Germinal center (tissue), 1 donor: ENCODE measurements around the gene TEKT2.
A peak's percentile ranks its signal among the peaks of the same experiment; 100 is the strongest.

Experiments
- DNase-seq: peaks from one replicate; pipeline ENCODE4 v3.0.0; 2012; ENCODE audit warnings: mixed read lengths, low spot score

The TEKT2 gene

DNA sequence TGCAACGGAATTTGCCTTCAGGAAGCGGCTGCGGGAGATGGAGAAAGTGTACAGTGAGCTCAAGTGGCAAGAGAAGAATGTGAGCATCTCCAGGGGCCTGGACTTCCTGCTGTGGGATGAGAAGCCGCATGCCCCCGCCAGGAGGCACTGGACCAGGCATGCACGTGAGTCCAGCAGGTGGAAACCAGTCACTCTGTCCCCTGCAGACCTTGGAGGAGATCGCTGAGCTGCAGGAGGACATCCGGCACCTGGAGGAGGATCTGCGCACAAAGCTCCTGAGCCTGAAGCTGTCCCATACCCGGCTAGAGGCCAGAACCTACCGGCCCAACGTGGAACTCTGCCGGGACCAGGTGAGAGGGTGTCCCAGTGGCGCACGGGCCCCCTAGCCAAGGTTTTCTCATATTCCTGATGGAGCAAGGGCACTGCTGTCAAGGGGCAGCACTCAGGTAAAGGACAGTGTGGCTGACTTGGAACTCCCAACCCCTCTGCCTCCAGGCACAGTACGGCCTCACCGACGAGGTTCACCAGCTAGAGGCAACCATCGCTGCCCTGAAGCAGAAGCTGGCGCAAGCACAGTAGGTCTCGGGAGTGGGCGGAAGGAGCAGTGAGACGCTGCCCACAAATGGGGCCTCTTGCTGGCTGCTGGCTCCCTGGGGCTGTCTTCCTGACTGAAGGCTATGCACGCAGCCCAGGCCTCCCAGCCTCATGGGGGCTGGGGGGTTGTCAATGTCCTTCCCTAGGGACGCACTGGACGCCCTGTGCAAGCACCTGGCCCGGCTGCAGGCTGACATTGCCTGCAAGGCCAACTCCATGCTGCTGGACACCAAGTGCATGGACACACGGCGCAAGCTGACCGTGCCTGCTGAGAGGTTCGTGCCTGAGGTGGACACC is 3.6 kb downstream of the TEKT2 start:
- no peak for DNase-seq

- DNase-seq: no peak
Measured at GRCh38 chr1:36088265-36088576, 4.3 kb downstream of the TEKT2 start.

DNA sequence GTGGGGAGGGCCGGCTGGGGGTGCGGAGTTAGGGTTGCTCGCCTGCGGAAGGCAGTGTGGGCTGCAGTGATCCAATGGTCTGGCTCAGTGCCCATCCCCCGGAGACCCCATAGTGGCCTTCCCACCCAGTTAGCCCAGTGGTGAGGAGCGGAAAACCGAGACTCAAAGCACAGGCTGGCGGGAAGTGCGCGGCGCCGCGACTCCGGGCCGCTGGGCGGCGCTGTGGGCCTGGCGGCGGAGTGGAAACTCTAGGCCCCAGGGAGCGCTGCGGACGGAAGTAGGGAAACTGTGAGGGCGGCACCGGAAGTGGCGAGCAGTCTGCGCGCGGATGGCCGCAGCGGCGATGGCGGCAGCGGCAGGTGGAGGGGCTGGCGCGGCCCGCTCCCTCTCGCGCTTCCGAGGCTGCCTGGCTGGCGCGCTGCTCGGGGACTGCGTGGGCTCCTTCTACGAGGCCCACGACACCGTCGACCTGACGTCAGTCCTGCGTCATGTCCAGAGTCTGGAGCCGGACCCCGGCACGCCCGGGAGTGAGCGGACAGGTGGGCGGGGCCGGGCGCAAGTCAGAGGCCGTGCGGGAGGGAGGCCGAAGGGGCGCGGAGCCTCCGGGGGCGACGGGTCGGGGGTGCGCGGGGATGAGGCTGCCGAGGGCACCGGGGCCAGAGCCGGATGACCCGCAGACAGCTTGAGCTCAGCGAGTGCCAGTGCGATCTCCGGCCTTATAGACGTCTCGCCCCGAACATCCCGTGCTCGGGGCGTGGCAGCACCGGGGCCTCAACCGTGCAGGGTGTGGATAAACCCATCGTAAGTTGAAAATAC is 4.9 kb downstream of the TEKT2 start, which contains the start of gene ADPRS:
Gene ADPRS, plus strand, starts transcription at position 316 of the 816 bp plus-strand sequence. Its CDS starts 13 bp downstream, at position 329.
- peak; percentile 90 for DNase-seq

GRCh38 chr1:36089393-36090121 is 5.7 kb downstream of the TEKT2 start:
- DNase-seq: no peak

DNA sequence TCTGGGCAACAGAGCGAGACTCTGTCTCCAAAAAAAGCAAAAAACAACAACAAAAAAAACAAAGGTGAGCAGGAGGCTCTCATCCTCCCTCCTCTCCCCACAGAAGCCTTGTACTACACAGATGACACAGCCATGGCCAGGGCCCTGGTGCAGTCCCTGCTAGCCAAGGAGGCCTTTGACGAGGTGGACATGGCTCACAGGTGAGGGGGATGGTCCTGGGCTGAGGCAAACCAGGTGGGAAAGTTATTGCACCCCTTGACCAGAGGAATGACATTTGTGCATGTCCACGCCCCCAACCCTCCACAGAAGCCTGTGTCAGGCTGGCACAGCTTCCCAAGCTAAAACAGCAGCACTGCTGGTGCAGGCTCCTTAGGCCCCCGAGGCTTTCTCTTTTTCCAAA is 7.2 kb downstream of the TEKT2 start:
- DNase-seq: no peak

GRCh38 chr1:36091698-36092097 is 7.8 kb downstream of the TEKT2 start:
- DNase-seq: no peak

- no peak for DNase-seq
Measured at GRCh38 chr1:36092166-36092797, 8.4 kb downstream of the TEKT2 start.

DNA sequence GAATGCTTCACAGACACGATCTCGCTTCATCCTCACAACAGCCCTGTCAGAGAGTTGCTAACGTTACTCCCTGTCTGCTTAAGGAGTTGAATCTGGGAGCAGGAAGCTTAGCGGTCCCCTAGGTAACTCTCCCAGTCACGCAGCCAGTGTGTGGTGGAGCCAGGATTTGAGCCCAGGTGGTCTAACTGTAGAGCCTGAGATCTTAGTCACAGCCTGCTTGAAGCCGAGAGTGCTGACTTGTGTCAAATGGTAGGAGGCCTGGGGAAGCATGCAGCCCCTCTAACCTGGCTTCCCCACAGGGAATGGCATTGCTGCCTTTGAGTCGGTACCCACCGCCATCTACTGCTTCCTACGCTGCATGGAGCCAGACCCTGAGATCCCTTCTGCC is 8.9 kb downstream of the TEKT2 start:
- DNase-seq: no peak

DNA sequence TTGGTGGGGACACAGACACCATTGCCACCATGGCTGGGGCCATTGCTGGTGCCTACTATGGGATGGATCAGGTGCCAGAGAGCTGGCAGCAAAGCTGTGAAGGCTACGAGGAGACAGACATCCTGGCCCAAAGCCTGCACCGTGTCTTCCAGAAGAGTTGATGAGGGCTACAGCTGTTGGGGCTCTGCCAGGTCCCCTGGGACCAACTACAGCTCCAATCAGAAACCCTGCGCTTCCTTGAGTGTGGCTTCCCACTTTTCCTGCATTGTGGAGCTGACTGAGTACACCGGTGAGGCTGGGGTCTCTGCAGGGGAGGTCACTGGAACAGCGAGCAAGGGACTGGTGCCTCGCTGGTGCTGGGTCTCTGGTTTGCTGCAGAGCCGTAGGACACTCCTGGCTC is 9.3 kb downstream of the TEKT2 start:
- DNase-seq: no peak

DNA sequence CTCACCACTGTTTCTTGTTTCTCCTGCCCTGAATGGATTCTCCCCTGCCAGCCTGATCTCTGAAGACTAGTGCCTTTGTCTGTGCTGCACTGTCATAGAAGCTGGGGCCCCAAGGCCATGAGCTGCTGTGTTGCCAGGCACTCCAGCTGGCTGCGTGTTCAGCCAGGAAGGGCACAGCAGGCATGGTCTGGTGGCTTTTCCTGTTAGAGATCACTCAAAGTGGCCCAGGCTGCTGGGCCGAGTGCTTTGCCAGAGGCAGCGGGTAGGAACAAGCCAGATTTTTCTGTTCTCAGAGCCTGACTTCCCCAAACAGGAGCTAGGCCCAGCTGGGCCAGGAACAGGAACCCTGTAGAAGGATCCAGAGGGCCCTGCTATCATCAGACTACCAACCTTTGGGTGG is 10.0 kb downstream of the TEKT2 start:
- DNase-seq: no peak

- DNase-seq: no peak
Measured at GRCh38 chr1:36094621-36095061, 10.7 kb downstream of the TEKT2 start.

DNA sequence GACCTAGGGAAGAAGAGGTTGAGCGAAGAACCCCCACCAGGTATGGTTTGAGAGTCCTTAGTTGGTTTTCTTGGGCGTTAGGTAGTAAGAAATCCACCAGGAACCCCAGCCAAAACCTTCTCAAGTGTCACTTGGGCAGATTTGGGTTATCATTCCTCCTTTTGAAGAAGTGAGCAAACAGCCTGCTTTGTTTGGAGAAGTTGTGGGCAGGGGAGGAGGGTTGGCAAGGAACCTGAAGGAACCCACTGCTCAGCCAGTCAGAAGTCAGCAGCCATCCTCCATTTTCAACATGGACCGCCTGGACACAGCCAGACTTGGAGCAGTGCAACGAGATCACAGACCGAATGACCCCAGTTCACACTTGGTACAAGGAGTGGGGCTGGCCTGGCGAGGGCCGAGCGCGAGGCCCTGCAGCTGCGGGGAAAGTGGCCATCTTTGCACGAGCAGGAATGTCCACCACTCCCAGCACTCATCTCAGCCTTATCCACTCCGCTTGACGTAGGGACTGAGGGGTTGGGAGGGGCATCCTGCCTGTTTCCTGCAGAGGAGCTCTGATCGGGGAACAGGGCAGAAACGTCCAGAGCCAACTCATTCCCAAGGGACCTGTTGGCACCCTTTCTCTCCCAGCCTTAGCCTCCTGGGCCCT is 12.0 kb downstream of the TEKT2 start:
- DNase-seq: no peak

GRCh38 chr1:36096500-36097432 is 12.9 kb downstream of the TEKT2 start:
- DNase-seq: no peak

- no peak for DNase-seq
Measured at GRCh38 chr1:36097693-36098585, 14.0 kb downstream of the TEKT2 start.

- DNase-seq: no peak
Measured at GRCh38 chr1:36098650-36099365, 14.9 kb downstream of the TEKT2 start.

DNA sequence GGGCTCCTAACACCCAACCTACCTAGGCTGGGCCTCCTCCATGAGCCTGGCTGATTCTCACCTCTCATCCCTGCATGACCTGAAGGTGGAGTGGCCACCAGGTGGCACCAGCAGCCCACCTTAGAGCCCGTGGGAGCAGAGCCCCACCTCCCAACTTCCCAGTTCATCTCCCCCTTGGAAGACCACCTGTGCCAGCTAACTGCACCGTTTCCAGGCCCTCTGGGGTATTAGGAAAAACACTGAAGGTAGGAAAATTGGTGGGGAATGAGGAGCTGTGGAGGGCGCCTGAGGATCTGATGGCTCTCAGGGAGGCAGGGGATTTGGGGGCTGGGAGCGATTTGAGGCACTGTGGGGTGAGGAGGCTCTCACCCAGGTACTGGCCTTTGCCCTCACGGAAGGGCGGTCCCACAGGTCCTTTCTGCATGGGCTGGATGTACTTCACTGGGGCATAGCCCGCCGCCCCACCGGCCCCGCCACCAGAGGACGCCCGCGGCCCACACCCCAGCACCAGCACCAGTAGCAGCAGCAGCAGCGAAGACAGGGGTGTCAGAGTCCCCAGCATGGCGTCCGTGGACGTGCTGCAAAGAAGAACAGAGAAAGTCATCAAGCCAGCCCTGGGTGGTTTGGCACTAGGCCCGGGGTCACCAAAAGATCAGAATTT is 15.9 kb downstream of the TEKT2 start:
- DNase-seq: peak; percentile 82

GRCh38 chr1:36100376-36100775 is 16.5 kb downstream of the TEKT2 start:
- DNase-seq: no peak

- no peak for DNase-seq
Measured at GRCh38 chr1:36101546-36101945, 17.7 kb downstream of the TEKT2 start.
